HEK293 (cell line): Measurements from ENCODE around the gene DIP2A.

Experiments used
- ATF2 ChIP-seq: fragments of 450-650 bp; formaldehyde crosslinking; IDR thresholded peaks from 2 replicates; pipeline ENCODE4 v1.5.1; 2016; ENCODE audit warnings: missing biosample characterization, missing genetic modification characterization, low read depth
- CTCF ChIP-seq: fragments of 450-650 bp; formaldehyde crosslinking; IDR thresholded peaks from 2 replicates; pipeline ENCODE4 v1.5.1; 2016; ENCODE audit warnings: missing biosample characterization, missing genetic modification characterization
- HOXD13 ChIP-seq: sonication (generic); formaldehyde crosslinking; IDR thresholded peaks from 2 replicates; pipeline ENCODE4 v1.8.0; 2022; ENCODE audit warnings: missing genetic modification reagents, borderline replicate concordance
- YY1 ChIP-seq: fragments of 450-650 bp; formaldehyde crosslinking; IDR thresholded peaks from 2 replicates; pipeline ENCODE4 v1.5.1; 2018; ENCODE audit warnings: missing biosample characterization, missing genetic modification characterization
- ZNF335 ChIP-seq: fragments of 450-650 bp; formaldehyde crosslinking; conservative IDR thresholded peaks from 2 replicates; pipeline ENCODE4 v1.5.1; 2016; ENCODE audit warnings: missing biosample characterization, missing genetic modification characterization
- ZNF354C ChIP-seq: fragments of 450-650 bp; formaldehyde crosslinking; IDR thresholded peaks from 2 replicates; pipeline ENCODE4 v1.5.1; 2016; ENCODE audit warnings: missing biosample characterization, missing genetic modification characterization, low read depth, borderline replicate concordance
- ZNF416 ChIP-seq: fragments of 450-650 bp; formaldehyde crosslinking; IDR thresholded peaks from 2 replicates; pipeline ENCODE4 v1.5.1; 2016; ENCODE audit warnings: missing biosample characterization, missing genetic modification characterization
- ZNF837 ChIP-seq: fragments of 450-650 bp; formaldehyde crosslinking; IDR thresholded peaks from 2 replicates; pipeline ENCODE4 v1.5.1; 2016; ENCODE audit warnings: missing biosample characterization, missing genetic modification characterization
- ZSCAN18 ChIP-seq: fragments of 450-650 bp; formaldehyde crosslinking; IDR thresholded peaks from 2 replicates; pipeline ENCODE4 v1.5.1; 2016; ENCODE audit warnings: missing biosample characterization, missing genetic modification characterization

GRCh38 chr21:46585191-46585953 lies 126.7 kb downstream of the DIP2A start:
- TF ChIP-seq CTCF (tag by site-specific recombination) (no peak), YY1 (tag by site-specific recombination) (no peak), ZNF837 (no peak), ZNF335 (no peak), ATF2 (tag by site-specific recombination) (no peak), ZNF354C (tag by site-specific recombination) (no peak), ZSCAN18 (no peak), ZNF416 (no peak), HOXD13 (no peak)
